ENCODE results near the gene AJAP1.
"Not testable (repeated sequence)": the region's sequence is repeated elsewhere in the genome, so short reads cannot be mapped to it uniquely, and the experiment has no call there.

AJAP1 gene

DNA sequence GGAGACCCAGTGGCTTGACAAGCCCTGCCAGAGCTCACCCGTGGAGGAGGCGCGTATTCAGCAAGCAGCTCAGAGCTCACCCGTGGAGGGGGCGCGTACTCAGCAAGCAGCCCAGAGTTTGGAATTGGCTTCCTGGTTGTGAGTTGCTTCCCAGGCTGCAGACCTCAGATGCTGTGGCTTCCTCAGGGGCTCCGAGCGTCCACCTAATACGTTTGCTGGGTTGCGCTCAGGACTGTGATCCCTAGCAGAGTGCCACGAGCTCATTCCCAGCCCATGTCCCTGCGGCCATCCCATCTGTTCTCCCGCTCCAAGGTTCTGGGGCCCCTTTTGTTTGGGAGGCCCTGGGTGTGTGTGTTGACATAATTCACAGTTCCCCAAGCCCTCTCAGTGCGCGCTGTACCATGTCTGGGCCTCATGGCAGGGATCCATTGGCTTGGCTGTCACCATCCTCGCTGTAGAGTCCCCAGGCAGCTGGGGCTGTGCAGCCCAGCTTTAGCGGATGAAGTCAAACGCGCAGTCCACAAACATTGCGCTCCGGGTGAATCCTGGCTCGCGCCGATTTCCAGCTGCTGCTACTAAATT lies 3.6 kb downstream of the AJAP1 start:
- no peak for ATAC-seq
- DNase-seq, result no peak

- ATAC-seq, result no peak
- no peak for DNase-seq
Observed at GRCh38 chr1:4658643-4659628, 4.5 kb downstream of the AJAP1 start.

DNA sequence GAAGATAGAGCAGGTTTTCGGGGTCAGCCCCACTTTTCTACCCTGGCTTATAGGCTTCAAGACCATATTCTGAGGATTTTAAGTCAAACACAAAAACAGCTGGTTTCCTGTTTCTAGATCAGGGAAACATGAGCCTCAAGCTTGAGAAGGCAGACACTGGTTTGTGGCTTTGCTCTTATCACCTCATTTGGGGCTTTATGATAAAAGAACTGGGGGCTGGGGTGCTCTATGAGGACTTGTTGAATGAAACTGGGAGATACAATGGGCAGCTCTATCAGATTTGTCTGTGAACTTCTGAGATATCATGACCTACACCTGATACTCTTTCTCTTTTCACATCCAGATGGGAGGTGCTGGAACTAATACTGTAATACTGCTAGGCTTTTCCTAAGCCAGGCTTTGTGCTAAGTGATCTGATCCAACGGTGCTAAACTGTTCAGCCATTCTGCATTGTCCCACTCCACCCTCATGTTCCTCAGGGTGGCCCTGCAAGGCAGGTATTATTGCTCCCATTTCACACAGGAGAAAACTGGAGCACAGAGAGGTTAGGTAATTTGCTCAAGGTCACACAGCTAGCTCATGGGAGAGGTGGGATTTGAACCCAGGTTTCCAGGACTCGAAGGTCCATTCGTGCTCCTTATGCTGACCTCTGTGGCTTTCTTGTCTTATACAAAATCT lies 6.6 kb downstream of the AJAP1 start:
- DNase-seq (no peak), ATAC-seq (no peak)

DNA sequence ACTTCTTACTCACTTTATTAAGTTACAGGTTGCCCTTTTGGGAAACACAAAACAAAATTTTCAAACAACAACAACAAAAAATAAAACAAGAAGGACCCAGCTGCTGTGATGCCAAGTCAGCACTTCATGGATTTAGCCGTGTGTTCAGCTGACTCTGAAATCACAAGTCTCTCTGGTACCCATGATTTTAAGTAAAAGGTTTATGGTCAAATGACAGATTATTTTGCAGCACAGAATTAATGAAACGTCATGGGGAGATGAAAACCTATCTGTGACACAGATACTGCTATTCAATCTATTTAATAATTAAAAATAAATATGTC lies 7.1 kb downstream of the AJAP1 start:
- ATAC-seq (no peak), DNase-seq (no peak)

DNA sequence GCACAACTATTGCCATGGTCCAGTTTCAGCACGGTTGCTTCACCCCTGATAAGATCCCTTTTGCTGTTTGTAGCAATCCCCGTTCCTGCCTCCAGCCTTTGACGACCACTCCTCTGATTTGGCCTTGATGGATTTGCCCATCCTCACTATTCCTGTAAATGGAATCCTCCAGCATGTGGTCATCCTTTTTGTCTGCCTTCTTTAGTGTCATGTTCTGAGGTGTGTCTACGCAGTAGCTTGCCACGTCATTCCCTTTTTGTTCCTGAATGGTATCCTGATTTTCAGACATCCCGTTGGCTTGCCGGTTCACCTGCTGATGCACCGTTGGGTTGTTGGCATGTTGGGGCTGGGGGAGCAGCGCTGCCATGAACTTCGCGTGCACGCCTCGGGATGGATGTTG lies 7.8 kb downstream of the AJAP1 start:
- DNase-seq, result no peak
- no peak for ATAC-seq

DNA sequence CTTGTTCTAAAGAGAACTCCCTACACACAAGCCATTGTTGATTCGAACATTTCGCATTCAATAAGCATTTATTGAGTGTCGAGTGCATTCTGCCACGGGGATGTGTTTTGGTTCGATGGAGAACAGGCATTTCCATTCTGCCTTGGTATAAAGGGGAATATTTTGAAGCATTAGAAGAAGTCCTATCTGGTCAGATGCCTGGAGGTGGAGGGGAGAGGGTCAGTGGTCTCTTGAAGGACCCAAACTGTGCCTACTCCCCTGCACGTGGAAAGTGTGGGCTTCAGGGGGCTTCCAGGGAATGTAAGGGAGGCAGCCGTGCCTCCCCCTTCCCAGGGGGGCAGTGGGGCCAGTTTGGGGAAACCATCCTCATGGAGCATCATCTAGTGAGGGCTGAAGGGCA lies 8.3 kb downstream of the AJAP1 start:
- ATAC-seq (no peak), DNase-seq (no peak)

GRCh38 chr1:4664095-4664494 lies 9.7 kb downstream of the AJAP1 start:
- ATAC-seq (no peak), DNase-seq (no peak)

GRCh38 chr1:4664606-4665005 lies 10.2 kb downstream of the AJAP1 start:
- DNase-seq, result no peak

DNA sequence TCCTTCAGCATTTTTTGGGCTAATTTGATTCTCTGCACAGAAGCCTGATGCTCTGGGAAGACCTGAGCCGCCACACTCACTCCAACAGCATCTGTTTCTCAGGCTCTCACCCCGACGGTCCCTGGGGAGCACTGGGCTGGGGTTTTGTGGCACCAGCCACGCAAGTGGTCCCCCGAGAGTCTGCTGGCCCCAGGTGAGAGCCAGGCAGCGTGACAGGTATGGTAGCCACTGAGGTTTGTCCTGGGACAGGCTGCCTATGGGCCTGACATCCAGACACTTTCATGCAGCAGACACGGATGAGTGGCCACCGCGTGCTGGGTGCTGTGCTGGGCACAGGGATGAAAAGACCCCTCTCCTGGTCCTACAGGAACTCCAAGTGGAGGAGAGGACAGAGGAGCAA lies 11.0 kb downstream of the AJAP1 start:
- DNase-seq, result no peak
- no peak for ATAC-seq

More at GRCh38 chr1:4664606-4665005, 10.2 kb downstream of the AJAP1 start:
- no peak for ATAC-seq

- not testable (repeated sequence) for ATAC-seq, DNase-seq
Observed at GRCh38 chr1:4666683-4667082, 12.3 kb downstream of the AJAP1 start.

DNA sequence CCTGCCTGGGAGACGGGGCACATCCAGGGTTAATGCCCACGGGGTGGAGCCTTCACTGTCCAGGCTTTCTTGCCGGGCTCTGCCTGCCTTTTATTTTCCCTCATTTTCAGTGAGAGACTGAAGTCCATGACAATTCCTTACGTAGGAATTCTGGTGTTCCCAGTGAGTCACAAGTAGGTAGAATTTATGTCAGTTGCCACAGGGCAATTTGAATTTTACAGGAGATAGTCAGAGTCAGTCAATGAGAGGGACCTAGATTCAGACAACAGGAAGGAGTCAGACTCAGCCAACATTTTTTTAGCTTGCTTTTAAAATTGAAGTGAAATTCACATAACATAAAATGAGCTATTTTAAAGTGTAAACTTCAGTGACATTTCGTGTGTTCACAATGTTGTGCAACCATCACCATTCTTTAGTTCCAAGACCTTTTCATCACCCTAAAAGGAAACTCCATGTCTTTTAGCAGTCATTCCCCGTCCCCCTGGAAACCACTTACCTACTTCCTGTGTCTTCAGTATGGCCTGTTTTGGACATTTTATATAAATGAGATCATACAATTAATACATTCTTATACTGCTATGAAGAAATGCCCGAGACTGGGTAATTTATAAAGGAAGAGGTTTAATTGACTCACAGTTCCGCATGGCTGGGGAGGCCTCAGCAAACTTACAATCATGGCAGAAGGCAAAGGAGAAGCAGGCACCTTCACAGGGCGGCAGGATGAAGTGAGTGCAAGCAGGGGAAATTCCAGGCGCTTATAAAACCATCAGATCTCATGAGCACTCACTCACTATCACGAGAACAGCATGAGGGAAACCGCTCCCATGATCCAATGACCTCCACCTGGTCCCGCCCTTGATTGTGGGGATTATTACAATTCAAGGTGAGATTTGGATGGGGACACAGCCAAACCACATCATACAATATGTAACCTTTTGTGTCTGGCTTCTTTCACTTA lies 14.6 kb downstream of the AJAP1 start:
- no peak for DNase-seq
- no peak for ATAC-seq

- no peak for DNase-seq
- no peak for ATAC-seq
Observed at GRCh38 chr1:4670265-4670664, 15.9 kb downstream of the AJAP1 start.

DNA sequence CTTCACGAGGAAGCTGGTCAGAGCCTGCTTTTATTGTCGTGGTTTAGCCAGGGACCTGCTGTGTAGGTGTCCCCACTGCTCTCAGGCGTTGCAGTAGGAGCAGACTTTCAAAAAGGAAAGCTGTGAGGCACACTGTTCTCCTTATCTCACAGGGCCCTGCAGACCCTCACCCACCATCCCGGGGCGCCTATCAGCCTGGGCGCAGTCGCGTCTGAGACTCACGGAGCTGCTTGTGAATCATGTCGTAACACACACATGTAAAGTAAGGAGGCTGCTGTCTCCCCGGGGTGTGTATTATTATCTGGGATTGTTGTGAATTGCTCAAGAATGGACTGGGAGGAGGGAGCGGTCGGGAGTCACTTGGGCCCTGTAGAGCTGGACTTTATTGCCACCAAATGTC lies 17.4 kb downstream of the AJAP1 start:
- DNase-seq (no peak), ATAC-seq (no peak)

- no peak for ATAC-seq
- no peak for DNase-seq
Observed at GRCh38 chr1:4673494-4673893, 19.1 kb downstream of the AJAP1 start.

GRCh38 chr1:4674117-4674516 lies 19.7 kb downstream of the AJAP1 start:
- DNase-seq (no peak), ATAC-seq (no peak)

GRCh38 chr1:4674676-4675075 lies 20.3 kb downstream of the AJAP1 start:
- ATAC-seq, result no peak
- no peak for DNase-seq

- no peak for DNase-seq
- no peak for ATAC-seq
Observed at GRCh38 chr1:4675454-4676186, 21.2 kb downstream of the AJAP1 start.

DNA sequence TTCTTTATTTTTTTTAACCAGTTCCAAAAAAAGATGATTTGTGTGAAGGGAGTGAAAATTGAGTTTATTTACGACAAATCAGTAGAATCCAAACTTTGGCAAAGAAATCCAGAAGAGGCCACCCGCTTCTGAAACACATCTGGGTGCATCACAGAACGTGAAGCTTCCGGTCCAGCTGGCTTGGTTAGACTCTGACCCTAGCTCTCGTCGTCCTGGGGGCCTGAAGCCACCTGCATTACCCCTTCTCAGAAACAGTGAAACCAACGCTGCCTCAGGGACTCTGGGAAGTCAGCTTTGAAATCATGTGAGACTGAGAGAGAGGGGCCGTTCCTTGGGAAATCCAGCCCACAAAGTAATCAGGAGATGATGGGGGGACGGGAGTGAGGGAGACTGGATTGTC lies 21.8 kb downstream of the AJAP1 start:
- ATAC-seq (no peak), DNase-seq (no peak)

GRCh38 chr1:4677608-4678007 lies 23.2 kb downstream of the AJAP1 start:
- DNase-seq (no peak), ATAC-seq (no peak)

GRCh38 chr1:4678066-4678717 lies 23.8 kb downstream of the AJAP1 start:
- DNase-seq, result no peak
- no peak for ATAC-seq

GRCh38 chr1:4681026-4681425 lies 26.6 kb downstream of the AJAP1 start:
- no peak for ATAC-seq
- DNase-seq, result no peak

Data from stimulated activated naive CD8-positive, alpha-beta T cell treated with anti-CD3 and anti-CD28 coated beads, Interleukin-15, Interleukin-2, amounts not matched to agents 100 U/mL and 50 U/mL, for 24 hours (primary cell).